ENCODE results near the gene NSL1.
"Not testable (repeated sequence)": the region's sequence is repeated elsewhere in the genome, so short reads cannot be mapped to it uniquely, and the experiment has no call there.

NSL1 gene

GRCh38 chr1:212752252-212752933 is 39.2 kb downstream of the NSL1 start:
- peaks cover 33% of the 10 kb centered on the region for H3K4me1 Mint-ChIP-seq
- peak overlapping the region; percentile 81 for H3K27ac Mint-ChIP-seq
- no peaks in the 10 kb centered on the region for H3K9me3 Mint-ChIP-seq
- H3K4me3 Mint-ChIP-seq = no peak overlapping the region
- peaks cover 5% of the 10 kb centered on the region for H3K36me3 Mint-ChIP-seq
- H3K27me3 Mint-ChIP-seq = no peaks in the 10 kb centered on the region
- DNase-seq (ENCODE audit: low spot score in 2 of 2) = no peak
- ATAC-seq (ENCODE audit: low read depth) = peak; percentile 48

- Mint-ChIP-seq H3K27ac (peak overlapping the region; percentile 80), H3K4me3 (no peak overlapping the region), H3K27me3 (no peaks in the 10 kb centered on the region), H3K36me3 (peaks cover 6% of the 10 kb centered on the region), H3K4me1 (peaks cover 32% of the 10 kb centered on the region), H3K9me3 (no peaks in the 10 kb centered on the region)
- ATAC-seq (ENCODE audit: low read depth) (peak; percentile 52), DNase-seq (ENCODE audit: low spot score in 2 of 2) (peak in 1 of 2 donors; percentile 19)
Measured at GRCh38 chr1:212749821-212750535, 41.6 kb downstream of the NSL1 start.

DNA sequence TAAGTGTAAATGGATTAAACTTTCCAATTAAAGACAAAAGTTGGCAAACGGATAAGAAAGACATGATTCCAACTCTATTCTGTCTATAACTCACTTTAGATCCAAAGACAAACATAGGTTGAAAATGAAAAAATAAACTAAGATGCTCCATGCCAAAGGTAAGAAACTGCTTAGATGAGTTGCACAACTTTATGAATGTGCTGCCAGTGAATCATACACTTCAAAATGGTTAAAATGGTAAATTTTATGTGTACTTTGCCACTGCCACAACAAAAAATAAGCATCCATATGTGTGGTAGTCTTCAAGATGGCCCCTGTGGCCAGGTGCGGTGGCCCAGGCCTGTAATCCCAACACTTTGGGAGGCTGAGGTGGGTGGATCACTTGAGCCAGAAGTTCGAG is 45.0 kb downstream of the NSL1 start:
- Mint-ChIP-seq H3K36me3 (peaks cover 16% of the 10 kb centered on the region), H3K9me3 (no peaks in the 10 kb centered on the region), H3K4me1 (peaks cover 8% of the 10 kb centered on the region), H3K4me3 (no peak overlapping the region), H3K27ac (no peak overlapping the region), H3K27me3 (no peaks in the 10 kb centered on the region)
- DNase-seq (ENCODE audit: low spot score in 2 of 2) = no peak
- ATAC-seq (ENCODE audit: low read depth) = no peak

DNA sequence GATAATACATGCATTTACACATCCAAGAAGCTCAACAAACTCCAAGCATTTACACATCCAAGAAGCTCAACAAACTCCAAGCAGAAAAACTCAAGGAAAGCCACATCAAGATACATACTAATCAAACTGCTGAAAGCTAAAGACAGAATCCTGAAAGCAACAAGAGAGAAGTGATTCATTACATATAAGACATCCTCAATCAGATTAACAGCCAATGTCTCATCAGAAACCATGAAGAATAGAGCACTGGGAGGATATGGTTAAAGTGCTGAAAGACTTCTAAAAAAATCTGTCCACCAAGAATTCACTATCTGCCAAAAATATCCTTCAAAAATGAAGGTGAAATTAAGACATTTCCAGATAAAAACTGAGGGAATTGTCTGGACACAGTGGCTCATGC is 46.3 kb downstream of the NSL1 start:
- peaks cover 19% of the 10 kb centered on the region for H3K36me3 Mint-ChIP-seq
- DNase-seq (ENCODE audit: low spot score in 2 of 2) = no peak
- H3K27ac Mint-ChIP-seq = no peak overlapping the region
- H3K9me3 Mint-ChIP-seq = no peaks in the 10 kb centered on the region
- ATAC-seq (ENCODE audit: low read depth) = no peak
- H3K4me3 Mint-ChIP-seq = no peak overlapping the region
- no peaks in the 10 kb centered on the region for H3K27me3 Mint-ChIP-seq
- H3K4me1 Mint-ChIP-seq = peaks cover 7% of the 10 kb centered on the region

DNA sequence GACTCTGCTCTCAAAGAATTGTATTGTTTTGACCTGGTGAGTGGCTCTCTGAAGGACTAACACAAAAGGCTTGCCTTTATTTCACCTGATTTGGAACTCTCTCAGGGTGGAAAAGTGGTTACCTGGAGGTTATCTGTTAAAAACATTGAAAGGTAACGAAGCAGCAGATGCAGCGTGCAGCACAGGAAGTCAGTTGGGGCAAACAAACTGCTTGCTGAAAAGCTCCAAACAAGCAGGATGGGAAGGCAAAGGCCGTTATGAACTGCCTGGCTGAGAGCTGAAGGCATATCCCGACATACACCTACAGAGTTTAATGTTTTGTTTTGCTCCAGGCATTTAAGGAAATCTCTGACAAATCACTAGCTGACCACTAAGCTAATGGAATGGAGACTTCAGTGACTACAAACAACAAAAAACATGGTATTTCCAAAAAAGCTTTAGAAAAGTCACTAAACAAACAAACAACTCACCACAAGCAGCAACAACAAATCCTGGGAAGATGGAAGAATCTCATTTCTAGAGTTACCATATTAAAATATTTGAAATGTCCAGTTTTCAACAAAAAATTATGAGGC is 47.6 kb downstream of the NSL1 start:
- DNase-seq (ENCODE audit: low spot score in 2 of 2) (no peak), ATAC-seq (ENCODE audit: low read depth) (no peak)
- Mint-ChIP-seq H3K4me3 (no peak overlapping the region), H3K4me1 (peaks cover 2% of the 10 kb centered on the region), H3K27me3 (no peaks in the 10 kb centered on the region), H3K36me3 (peaks cover 19% of the 10 kb centered on the region), H3K27ac (no peak overlapping the region), H3K9me3 (no peaks in the 10 kb centered on the region)

DNA sequence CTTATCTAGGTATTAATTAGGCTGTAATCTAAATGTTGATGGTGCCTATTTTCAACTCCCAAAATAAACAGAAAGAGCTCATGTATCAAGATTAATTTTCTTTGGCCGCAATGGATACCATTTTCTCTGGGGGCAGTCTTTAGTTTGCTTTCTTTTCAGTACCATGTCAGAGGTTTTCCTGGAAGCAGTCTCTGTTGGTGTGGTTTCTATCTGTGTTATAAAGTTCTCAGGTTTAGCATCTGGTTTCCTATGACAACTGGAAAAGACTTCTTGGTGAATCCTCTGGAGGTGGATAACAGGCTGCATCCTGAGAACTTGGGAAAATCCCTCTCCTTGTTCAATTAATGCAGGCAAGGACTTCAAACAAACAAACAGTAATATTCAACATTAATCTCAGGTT is 53.2 kb downstream of the NSL1 start:
- no peak for DNase-seq (ENCODE audit: low spot score in 2 of 2)
- Mint-ChIP-seq H3K27me3 (no peaks in the 10 kb centered on the region), H3K27ac (no peak overlapping the region), H3K9me3 (no peaks in the 10 kb centered on the region), H3K4me3 (no peak overlapping the region), H3K36me3 (peaks cover 20% of the 10 kb centered on the region), H3K4me1 (no peaks in the 10 kb centered on the region)
- no peak for ATAC-seq (ENCODE audit: low read depth)

DNA sequence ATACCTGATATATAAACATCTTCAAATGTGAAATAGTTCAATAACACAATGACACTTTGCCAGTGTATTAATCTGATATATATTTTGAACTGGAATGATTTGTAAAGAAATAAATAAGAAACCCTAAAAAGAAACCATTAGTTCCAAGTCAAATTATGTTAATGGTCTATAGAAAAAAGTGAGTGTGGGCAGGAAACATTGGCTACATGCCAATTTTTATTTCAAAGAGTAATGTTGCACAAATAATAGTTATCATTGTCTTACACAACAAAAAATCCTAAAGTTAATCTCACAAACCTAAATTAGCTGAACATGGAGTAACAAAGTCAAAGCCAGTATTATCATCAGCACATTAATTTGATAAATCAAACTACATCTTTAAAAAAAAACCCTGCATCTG is 54.0 kb downstream of the NSL1 start:
- Mint-ChIP-seq H3K27ac (no peak overlapping the region), H3K4me3 (no peak overlapping the region), H3K9me3 (no peaks in the 10 kb centered on the region), H3K27me3 (no peaks in the 10 kb centered on the region), H3K36me3 (peaks cover 21% of the 10 kb centered on the region), H3K4me1 (no peaks in the 10 kb centered on the region)
- ATAC-seq (ENCODE audit: low read depth) = no peak
- no peak for DNase-seq (ENCODE audit: low spot score in 2 of 2)

DNA sequence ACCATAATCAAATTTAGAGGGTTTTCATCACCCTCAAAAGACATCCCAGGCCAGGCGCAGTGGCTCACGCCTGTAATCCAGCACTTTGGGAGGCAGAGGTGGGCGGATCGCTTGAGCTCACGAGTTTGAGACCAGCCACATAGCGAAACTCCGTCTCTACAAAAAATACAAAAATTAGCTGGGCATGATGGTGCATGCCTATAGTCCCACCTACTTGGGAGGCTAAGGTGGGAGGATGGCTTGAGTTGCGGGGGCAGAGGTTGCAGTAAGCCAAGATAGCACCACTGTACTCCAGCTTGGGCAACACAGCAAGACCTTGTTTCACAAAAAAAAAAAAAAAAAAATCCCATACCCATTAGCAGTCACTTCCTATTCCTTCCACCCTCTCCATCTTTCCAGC is 58.5 kb downstream of the NSL1 start:
- H3K36me3 Mint-ChIP-seq = peaks cover 18% of the 10 kb centered on the region
- ATAC-seq (ENCODE audit: low read depth) (no peak), DNase-seq (ENCODE audit: low spot score in 2 of 2) (no peak)
- no peaks in the 10 kb centered on the region for H3K27me3 Mint-ChIP-seq
- H3K9me3 Mint-ChIP-seq = no peaks in the 10 kb centered on the region
- H3K4me3 Mint-ChIP-seq = no peak overlapping the region
- H3K27ac Mint-ChIP-seq = no peak overlapping the region
- no peaks in the 10 kb centered on the region for H3K4me1 Mint-ChIP-seq

- no peaks in the 10 kb centered on the region for H3K9me3 Mint-ChIP-seq
- no peak overlapping the region for H3K27ac Mint-ChIP-seq
- DNase-seq (ENCODE audit: low spot score in 2 of 2) (no peak), ATAC-seq (ENCODE audit: low read depth) (no peak)
- H3K4me3 Mint-ChIP-seq = no peak overlapping the region
- peaks cover 22% of the 10 kb centered on the region for H3K36me3 Mint-ChIP-seq
- H3K27me3 Mint-ChIP-seq = no peaks in the 10 kb centered on the region
- H3K4me1 Mint-ChIP-seq = no peaks in the 10 kb centered on the region
Measured at GRCh38 chr1:212731630-212732029, 59.9 kb downstream of the NSL1 start.

DNA sequence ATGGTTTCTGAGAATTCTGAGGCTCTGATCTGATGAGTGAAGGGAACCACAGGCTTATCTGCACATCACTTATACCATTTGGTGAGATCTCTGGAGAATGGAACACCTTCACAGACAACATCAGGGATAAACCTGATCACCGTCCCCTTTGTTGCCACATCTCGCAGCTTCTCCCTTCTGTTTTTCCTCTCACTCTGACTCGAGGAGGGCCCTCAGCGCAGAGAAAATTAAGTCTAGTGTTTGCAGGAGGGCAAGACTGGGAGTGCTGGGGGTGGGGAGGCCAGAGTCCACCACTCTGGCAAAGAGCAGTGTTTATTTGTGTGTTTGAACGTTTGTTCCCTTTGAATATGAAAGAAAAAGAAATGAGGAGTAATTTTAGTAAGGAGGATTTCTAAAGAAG is 63.0 kb downstream of the NSL1 start:
- H3K4me1 Mint-ChIP-seq = no peaks in the 10 kb centered on the region
- H3K36me3 Mint-ChIP-seq = peaks cover 24% of the 10 kb centered on the region
- no peaks in the 10 kb centered on the region for H3K27me3 Mint-ChIP-seq
- no peak overlapping the region for H3K27ac Mint-ChIP-seq
- DNase-seq (ENCODE audit: low spot score in 2 of 2) = no peak
- no peak for ATAC-seq (ENCODE audit: low read depth)
- no peak overlapping the region for H3K4me3 Mint-ChIP-seq
- peaks cover 1% of the 10 kb centered on the region for H3K9me3 Mint-ChIP-seq

DNA sequence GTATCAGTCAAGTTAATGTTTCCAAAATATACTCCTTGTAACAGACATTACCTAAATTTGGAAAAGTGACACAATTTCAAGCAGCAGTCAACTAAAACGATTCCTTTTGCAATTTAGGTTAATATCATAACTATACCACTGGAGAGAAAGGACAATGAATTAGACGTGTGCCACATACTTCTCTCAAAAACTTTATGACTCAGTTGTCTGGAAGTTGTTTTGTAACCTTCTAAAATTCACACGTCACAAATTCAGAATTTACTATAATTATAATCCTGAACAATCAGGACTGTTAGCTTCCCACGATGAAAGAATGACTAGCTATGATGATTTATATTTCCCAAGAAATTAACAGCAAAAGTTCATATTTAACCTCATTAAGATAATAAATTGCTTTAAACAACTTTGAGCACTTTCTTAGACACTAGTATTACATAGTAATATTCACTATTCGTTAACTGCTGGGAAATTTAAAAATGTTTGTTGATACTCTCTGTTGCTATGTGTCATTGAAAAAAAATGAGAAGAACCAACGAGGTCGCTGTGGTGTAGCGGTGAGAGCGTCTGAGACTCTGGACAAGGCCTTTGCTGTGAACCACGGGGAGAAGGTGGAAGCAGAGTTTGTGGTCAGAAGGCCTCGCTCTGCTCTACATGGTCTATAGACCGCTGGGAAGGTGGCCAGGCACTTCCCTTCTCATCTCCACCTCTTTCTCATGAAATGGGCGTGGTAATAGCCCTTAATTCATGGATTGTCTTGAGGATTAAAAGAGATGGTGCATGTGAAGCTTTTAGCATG is 64.0 kb downstream of the NSL1 start:
- Mint-ChIP-seq H3K9me3 (peaks cover 1% of the 10 kb centered on the region), H3K4me3 (no peak overlapping the region), H3K27ac (no peak overlapping the region), H3K4me1 (no peaks in the 10 kb centered on the region), H3K27me3 (no peaks in the 10 kb centered on the region), H3K36me3 (peaks cover 20% of the 10 kb centered on the region)
- ATAC-seq (ENCODE audit: low read depth) (no peak), DNase-seq (ENCODE audit: low spot score in 2 of 2) (no peak)

DNA sequence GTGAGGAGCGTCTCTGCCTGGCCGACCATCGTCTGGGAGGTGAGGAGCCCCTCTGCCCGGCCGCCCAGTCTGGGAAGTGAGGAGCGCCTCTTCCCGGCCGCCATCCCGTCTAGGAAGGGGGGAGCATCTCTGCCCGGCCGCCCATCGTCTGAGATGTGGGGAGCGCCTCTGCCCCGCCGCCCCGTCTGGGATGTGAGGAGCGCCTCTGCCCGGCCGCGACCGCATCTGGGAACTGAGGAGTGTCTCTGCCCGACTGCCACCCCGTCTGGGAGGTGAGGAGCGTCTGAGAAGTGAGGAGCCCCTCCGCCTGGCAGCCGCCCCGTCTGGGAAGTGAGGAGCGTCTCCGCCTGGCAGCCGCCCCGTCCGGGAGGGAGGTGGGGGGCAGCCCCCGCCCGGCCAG is 66.9 kb downstream of the NSL1 start:
- H3K9me3 Mint-ChIP-seq; H3K4me1 Mint-ChIP-seq; H3K4me3 Mint-ChIP-seq; H3K27me3 Mint-ChIP-seq; H3K27ac Mint-ChIP-seq; DNase-seq (ENCODE audit: low spot score in 2 of 2); ATAC-seq (ENCODE audit: low read depth): not testable (repeated sequence)
- H3K36me3 Mint-ChIP-seq = peaks cover 18% of the 10 kb centered on the region

GRCh38 chr1:212722270-212722957 is 69.2 kb downstream of the NSL1 start:
- no peak overlapping the region for H3K27ac Mint-ChIP-seq
- no peak overlapping the region for H3K4me3 Mint-ChIP-seq
- DNase-seq (ENCODE audit: low spot score in 2 of 2) = no peak

More at GRCh38 chr1:212722270-212722957, 69.2 kb downstream of the NSL1 start:
- no peak for ATAC-seq (ENCODE audit: low read depth)
- H3K27me3 Mint-ChIP-seq = peaks cover 1% of the 10 kb centered on the region
- peaks cover 14% of the 10 kb centered on the region for H3K36me3 Mint-ChIP-seq
- H3K4me1 Mint-ChIP-seq = no peaks in the 10 kb centered on the region
- peaks cover 1% of the 10 kb centered on the region for H3K9me3 Mint-ChIP-seq

All from memory B cell (primary cell).